ENCODE measurements around the gene GALNT13. TPM values are rescaled to one million over a fixed set of nuclear protein-coding genes. Genes with fewer than 3 reads are reported as not detected.

The GALNT13 gene
- total and polyA plus RNA-seq, 2 donors (not counting 1 experiment from before 2014, with no cell fraction given): not detected

DNA sequence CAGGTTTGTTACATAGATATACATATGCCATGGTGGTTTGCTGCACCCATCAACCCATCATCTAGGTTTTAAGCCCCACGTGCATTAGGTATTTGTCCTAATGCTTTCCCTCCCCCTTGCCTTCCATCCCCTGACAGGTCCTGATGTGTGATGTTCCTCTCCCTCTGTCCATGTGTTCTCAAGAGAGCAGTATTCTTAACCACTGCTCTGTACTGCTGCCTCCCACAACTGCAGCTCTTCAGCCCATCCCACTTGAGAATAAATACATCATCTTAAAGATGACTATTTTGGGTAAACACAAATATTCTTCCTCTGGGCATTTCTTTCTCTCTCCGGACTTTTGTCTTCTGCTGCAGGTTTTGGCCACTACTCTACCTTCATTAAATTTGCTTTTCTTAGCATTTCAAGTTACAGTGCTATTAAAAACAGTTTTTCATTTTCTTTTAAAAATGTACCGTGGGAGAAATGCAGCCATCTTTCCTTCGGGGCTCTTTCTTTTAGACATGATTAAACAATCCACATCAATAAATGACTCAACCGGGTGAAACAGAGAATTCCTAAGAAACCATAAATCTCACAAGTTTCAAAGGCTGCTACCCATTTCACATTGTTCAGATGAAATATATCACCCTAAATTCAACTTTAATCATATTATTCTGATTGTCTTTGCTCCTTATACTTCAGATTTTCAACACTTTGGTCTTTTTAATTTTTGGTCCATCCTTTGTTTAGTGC lies 323.4 kb downstream of the GALNT13 start:
- H3K4me3 ChIP-seq (ENCODE audit: control extremely low read depth in 1 of 5, extremely low read depth in 1 of 5, insufficient read depth in 1 of 5, low read depth in 2 of 5, low read length in 4 of 5): no peak overlapping the region
- H3K9me3 ChIP-seq (ENCODE audit: control extremely low read depth in 1 of 3, control insufficient read depth in 2 of 3, insufficient read depth in 1 of 3, low read length in 2 of 3): peaks cover 0 to 8% (median 0%) of the 10 kb centered on the region in 3 donors
- ATAC-seq (ENCODE audit: low read depth): no peak
- Mint-ChIP-seq H3K27ac (no peak overlapping the region), H3K4me1 (no peaks in the 10 kb centered on the region), H3K9me3 (ENCODE audit: insufficient read depth) (no peaks in the 10 kb centered on the region), H3K4me3 (no peak overlapping the region), H3K27me3 (no peaks in the 10 kb centered on the region)
- CTCF ChIA-PET: no interaction called here
- POLR2A ChIA-PET: no interaction called here
- no peak overlapping the region for H2AFZ ChIP-seq (ENCODE audit: insufficient read depth, low read depth, low read length, poor library complexity, severe bottlenecking)
- intact Hi-C loops (cut with micrococcal nuclease): no loop called here
- no peak overlapping the region for H3K4me2 ChIP-seq (replicated peaks; ENCODE audit: low read depth, low read length, poor library complexity, severe bottlenecking)
- H3K27me3 ChIP-seq (replicated peaks in 1 of 4; ENCODE audit: control extremely low read depth in 1 of 4, control insufficient read depth in 3 of 4, insufficient read depth in 4 of 4, low read length in 3 of 4): no peaks in the 10 kb centered on the region
- H3K36me3 ChIP-seq (replicated peaks in 1 of 2; ENCODE audit: control extremely low read depth in 1 of 2, control insufficient read depth in 1 of 2, extremely low read depth in 1 of 2, insufficient read depth in 2 of 2, low read length in 1 of 2): no peaks in the 10 kb centered on the region
- no peaks in the 10 kb centered on the region for H3K79me2 ChIP-seq (ENCODE audit: control insufficient read depth, insufficient read depth, low read length)
- H3K4me1 ChIP-seq (ENCODE audit: control insufficient read depth in 2 of 2, insufficient read depth in 2 of 2, low read length in 2 of 2): no peaks in the 10 kb centered on the region
- no peaks in the 10 kb centered on the region for H4K20me1 ChIP-seq (ENCODE audit: control insufficient read depth, insufficient read depth, low read length, poor library complexity, severe bottlenecking)
- WGBS (ENCODE audit: insufficient coverage): 91% methylated on average over 5 of the region's 5 CpGs
- TF ChIP-seq EZH2 (IDR thresholded peaks at IDR 0.05; ENCODE audit: borderline replicate concordance, insufficient read depth, low read depth, low read length, poor library complexity, severe bottlenecking) (no peak), CTCF (IDR thresholded peaks at IDR 0.05) (no peak)
- no peak overlapping the region for H3K9ac ChIP-seq (ENCODE audit: low read length)
- H3K27ac ChIP-seq (ENCODE audit: low read length in 2 of 2): no peak overlapping the region
- no peak for DNase-seq

GRCh38 chr2:154195644-154196195 lies 324.0 kb downstream of the GALNT13 start:
- Histone ChIP-seq H3K36me3 (replicated peaks in 1 of 2; ENCODE audit: control extremely low read depth in 1 of 2, control insufficient read depth in 1 of 2, extremely low read depth in 1 of 2, insufficient read depth in 2 of 2, low read length in 1 of 2) (no peaks in the 10 kb centered on the region), H3K79me2 (ENCODE audit: control insufficient read depth, insufficient read depth, low read length) (no peaks in the 10 kb centered on the region), H3K4me1 (ENCODE audit: control insufficient read depth in 2 of 2, insufficient read depth in 2 of 2, low read length in 2 of 2) (no peaks in the 10 kb centered on the region), H3K4me3 (ENCODE audit: control extremely low read depth in 1 of 5, extremely low read depth in 1 of 5, insufficient read depth in 1 of 5, low read depth in 2 of 5, low read length in 4 of 5) (no peak overlapping the region), H4K20me1 (ENCODE audit: control insufficient read depth, insufficient read depth, low read length, poor library complexity, severe bottlenecking) (no peaks in the 10 kb centered on the region), H3K9me3 (ENCODE audit: control extremely low read depth in 1 of 3, control insufficient read depth in 2 of 3, insufficient read depth in 1 of 3, low read length in 2 of 3) (peaks cover 0 to 8% (median 0%) of the 10 kb centered on the region in 3 donors), H3K4me2 (replicated peaks; ENCODE audit: low read depth, low read length, poor library complexity, severe bottlenecking) (no peak overlapping the region), H2AFZ (ENCODE audit: insufficient read depth, low read depth, low read length, poor library complexity, severe bottlenecking) (no peak overlapping the region), H3K27me3 (replicated peaks in 1 of 4; ENCODE audit: control extremely low read depth in 1 of 4, control insufficient read depth in 3 of 4, insufficient read depth in 4 of 4, low read length in 3 of 4) (no peaks in the 10 kb centered on the region), H3K27ac (ENCODE audit: low read length in 2 of 2) (no peak overlapping the region), H3K9ac (ENCODE audit: low read length) (no peak overlapping the region)
- no peaks in the 10 kb centered on the region for H3K4me1 Mint-ChIP-seq
- intact Hi-C loops (cut with micrococcal nuclease): no loop called here
- no peak overlapping the region for H3K27ac Mint-ChIP-seq
- H3K9me3 Mint-ChIP-seq (ENCODE audit: insufficient read depth): no peaks in the 10 kb centered on the region
- no peak for TF ChIP-seq EZH2 (IDR thresholded peaks at IDR 0.05; ENCODE audit: borderline replicate concordance, insufficient read depth, low read depth, low read length, poor library complexity, severe bottlenecking)
- TF ChIP-seq CTCF (IDR thresholded peaks at IDR 0.05): no peak
- no peaks in the 10 kb centered on the region for H3K27me3 Mint-ChIP-seq
- DNase-seq (no peak), ATAC-seq (ENCODE audit: low read depth) (no peak)
- ChIA-PET CTCF (no interaction called here), POLR2A (no interaction called here)
- H3K4me3 Mint-ChIP-seq: no peak overlapping the region
